HPDE6-E6E7 (cell line): ENCODE data around the gene TPSAB1.

Experiments
- DNase-seq: peaks from one replicate; pipeline ENCODE4 v3.0.0; 2011; ENCODE audit warnings: missing footprints; ENCODE audit errors: extremely low spot score

TPSAB1 gene

GRCh38 chr16:1210461-1210860 lies 30.0 kb upstream of the TPSAB1 start:
- no peak for DNase-seq

- DNase-seq, result no peak
Observed at GRCh38 chr16:1211451-1212268, 28.8 kb upstream of the TPSAB1 start.

GRCh38 chr16:1212616-1213194 lies 27.8 kb upstream of the TPSAB1 start:
- no peak for DNase-seq

GRCh38 chr16:1213231-1213630 lies 27.3 kb upstream of the TPSAB1 start:
- no peak for DNase-seq

GRCh38 chr16:1213796-1214372 lies 26.6 kb upstream of the TPSAB1 start:
- no peak for DNase-seq

GRCh38 chr16:1214719-1215118 lies 25.8 kb upstream of the TPSAB1 start:
- no peak for DNase-seq

- DNase-seq, result no peak
Observed at GRCh38 chr16:1215574-1216295, 24.8 kb upstream of the TPSAB1 start.

GRCh38 chr16:1216296-1216619 lies 24.2 kb upstream of the TPSAB1 start:
- DNase-seq, result no peak

GRCh38 chr16:1216681-1217400 lies 23.7 kb upstream of the TPSAB1 start:
- DNase-seq, result no peak

GRCh38 chr16:1217526-1217925 lies 23.0 kb upstream of the TPSAB1 start:
- no peak for DNase-seq

GRCh38 chr16:1218061-1218929 lies 22.2 kb upstream of the TPSAB1 start:
- no peak for DNase-seq

GRCh38 chr16:1218930-1219611 lies 21.4 kb upstream of the TPSAB1 start:
- DNase-seq, result no peak

- no peak for DNase-seq
Observed at GRCh38 chr16:1220098-1220728, 20.3 kb upstream of the TPSAB1 start.

- no peak for DNase-seq
Observed at GRCh38 chr16:1220841-1221627, 19.5 kb upstream of the TPSAB1 start.

- DNase-seq, result no peak
Observed at GRCh38 chr16:1221628-1222552, 18.6 kb upstream of the TPSAB1 start.

- no peak for DNase-seq
Observed at GRCh38 chr16:1222553-1223354, 17.8 kb upstream of the TPSAB1 start.
